Endothelial cell of umbilical vein (primary cell): Measurements from ENCODE around the gene MBD2.
"Not testable (repeated sequence)": the region's sequence is repeated elsewhere in the genome, so short reads cannot be mapped to it uniquely, and the experiment has no call there.

ENCODE experiments used
- CTCF ChIP-seq, 2 donors: IDR thresholded peaks; 1 replicate in 1 of 2; 2 replicates in 1 of 2; pipeline ENCODE4 v1.5.1; 2011; ENCODE audit warnings: low read length in 2 of 2, mild to moderate bottlenecking in 2 of 2, moderate library complexity in 2 of 2, control low read depth in 1 of 2, inconsistent platforms in 1 of 2, low read depth in 1 of 2; ENCODE audit not compliant: insufficient read depth in 1 of 2; ENCODE audit errors: extremely low read depth in 1 of 2
- POLR2A ChIP-seq: IDR thresholded peaks from 2 replicates; pipeline ENCODE4 v1.6.1; 2012; ENCODE audit warnings: low read depth, mild to moderate bottlenecking, control low read depth, low read length

DNA sequence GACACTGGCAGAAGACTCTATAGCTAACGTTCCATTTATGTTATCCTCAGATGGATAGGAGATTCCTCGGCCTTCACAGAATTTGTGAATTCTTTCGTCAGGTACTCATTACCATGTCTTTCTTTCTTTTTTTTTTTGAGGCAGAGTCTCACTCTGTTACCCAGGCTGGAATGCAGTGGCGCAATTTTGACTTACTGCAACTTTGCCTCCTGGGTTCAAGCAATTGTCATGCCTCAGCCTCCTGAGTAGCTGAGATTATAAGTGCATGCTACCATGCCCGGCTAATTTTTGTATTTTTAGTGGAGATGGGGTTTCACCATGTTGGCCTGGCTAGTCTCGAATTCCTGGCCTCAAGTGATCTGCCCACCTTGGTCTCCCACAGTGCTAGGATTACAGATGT lies 33.3 kb upstream of the MBD2 start:
- TF ChIP-seq POLR2A; CTCF (IDR thresholded peaks at IDR 0.05; ENCODE audit: extremely low read depth in 1 of 2, insufficient read depth in 1 of 2, low read depth in 1 of 2, low read length in 2 of 2): not testable (repeated sequence)
